ENCODE results near the gene PRG3.

The PRG3 gene

DNA sequence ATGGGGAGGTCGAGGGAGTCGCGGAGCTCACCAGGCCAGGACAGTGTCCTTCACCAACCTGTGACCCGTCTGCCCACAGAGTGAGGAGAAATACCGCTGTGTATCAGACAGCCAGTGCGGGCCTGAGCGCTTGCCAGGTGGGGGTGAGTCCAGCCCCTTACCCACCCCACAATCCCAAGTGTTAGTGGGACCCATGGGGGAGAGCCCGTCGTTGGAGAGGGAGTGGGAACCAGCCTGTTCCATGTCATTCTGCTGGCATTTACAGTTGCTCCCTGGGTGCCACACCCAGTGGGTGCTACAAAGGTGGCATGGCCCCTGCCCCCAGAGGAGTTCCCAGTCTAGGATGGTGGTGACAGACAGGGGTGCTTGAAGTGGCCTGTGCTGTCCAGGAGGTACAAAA lies 33.6 kb downstream of the PRG3 start:
- H3K79me2 ChIP-seq (ENCODE audit: insufficient read depth, low read length) = no peaks in the 10 kb centered on the region
- no peaks in the 10 kb centered on the region for H4K20me1 ChIP-seq (ENCODE audit: low read depth, low read length)
- no peaks in the 10 kb centered on the region for H3K9me2 ChIP-seq (replicated peaks; ENCODE audit: insufficient read depth, low read length)
- TF ChIP-seq, protein P1, sequence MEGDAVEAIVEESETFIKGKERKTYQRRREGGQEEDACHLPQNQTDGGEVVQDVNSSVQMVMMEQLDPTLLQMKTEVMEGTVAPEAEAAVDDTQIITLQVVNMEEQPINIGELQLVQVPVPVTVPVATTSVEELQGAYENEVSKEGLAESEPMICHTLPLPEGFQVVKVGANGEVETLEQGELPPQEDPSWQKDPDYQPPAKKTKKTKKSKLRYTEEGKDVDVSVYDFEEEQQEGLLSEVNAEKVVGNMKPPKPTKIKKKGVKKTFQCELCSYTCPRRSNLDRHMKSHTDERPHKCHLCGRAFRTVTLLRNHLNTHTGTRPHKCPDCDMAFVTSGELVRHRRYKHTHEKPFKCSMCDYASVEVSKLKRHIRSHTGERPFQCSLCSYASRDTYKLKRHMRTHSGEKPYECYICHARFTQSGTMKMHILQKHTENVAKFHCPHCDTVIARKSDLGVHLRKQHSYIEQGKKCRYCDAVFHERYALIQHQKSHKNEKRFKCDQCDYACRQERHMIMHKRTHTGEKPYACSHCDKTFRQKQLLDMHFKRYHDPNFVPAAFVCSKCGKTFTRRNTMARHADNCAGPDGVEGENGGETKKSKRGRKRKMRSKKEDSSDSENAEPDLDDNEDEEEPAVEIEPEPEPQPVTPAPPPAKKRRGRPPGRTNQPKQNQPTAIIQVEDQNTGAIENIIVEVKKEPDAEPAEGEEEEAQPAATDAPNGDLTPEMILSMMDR (IDR thresholded peaks at IDR 0.05; ENCODE audit: insufficient read depth, low read length, poor library complexity, severe bottlenecking) = no peak
- no peak for TF ChIP-seq EZH2phosphoT487 (conservative IDR thresholded peaks at IDR 0.05; ENCODE audit: low read length)
- H2AFZ ChIP-seq (ENCODE audit: low read depth, low read length, severe bottlenecking) = no peak overlapping the region
- no peaks in the 10 kb centered on the region for H3K36me3 ChIP-seq (ENCODE audit: low read length)
- no peak overlapping the region for H3K4me3 ChIP-seq (ENCODE audit: insufficient read depth, low read length, poor library complexity, severe bottlenecking)
- no peak overlapping the region for H3K9ac ChIP-seq (ENCODE audit: low read length)
- no peaks in the 10 kb centered on the region for H3F3A ChIP-seq (ENCODE audit: insufficient read depth)
- H3K27me3 ChIP-seq (ENCODE audit: low read length) = no peaks in the 10 kb centered on the region
- no peak overlapping the region for H3K27ac ChIP-seq (ENCODE audit: low read depth, low read length)
- H3K4me2 ChIP-seq (ENCODE audit: low read depth, low read length, poor library complexity, severe bottlenecking) = no peak overlapping the region
- no peaks in the 10 kb centered on the region; the same call in 1 of the 2 replicates for H3K9me3 ChIP-seq (ENCODE audit: insufficient read depth, low read length)

DNA sequence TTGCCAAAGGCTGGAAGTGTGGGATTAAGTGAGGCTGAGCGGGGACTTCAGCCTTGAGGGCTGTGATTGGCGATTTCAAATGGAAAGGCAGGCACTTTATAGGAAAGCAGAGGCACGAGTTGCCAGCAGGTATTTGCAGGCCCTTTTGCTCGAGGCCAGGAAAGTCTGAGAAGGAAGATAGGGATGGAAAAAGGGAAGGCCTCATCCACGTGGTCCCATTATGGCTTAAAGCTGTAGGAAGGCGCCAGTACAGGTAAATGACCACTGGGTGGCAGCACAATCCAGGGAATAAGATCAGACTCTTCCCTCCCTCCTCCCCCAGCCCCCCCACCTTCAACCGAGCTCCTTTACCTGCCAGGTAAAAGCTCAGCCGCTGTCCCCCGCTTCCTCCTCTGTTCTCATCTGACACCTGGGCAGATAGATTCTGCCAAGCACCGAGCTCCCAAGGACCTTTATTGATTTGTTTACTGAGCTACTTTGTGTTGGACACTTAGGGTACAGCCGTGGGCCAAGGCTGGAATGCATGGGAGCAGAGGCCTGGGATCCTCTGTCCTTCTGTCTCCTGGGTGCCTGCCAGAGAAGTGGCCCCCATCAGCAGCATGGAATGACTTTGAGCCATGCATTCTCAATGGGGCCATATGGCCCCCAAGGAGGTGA lies 35.3 kb downstream of the PRG3 start:
- H3K9me3 ChIP-seq (ENCODE audit: insufficient read depth, low read length) = no peaks in the 10 kb centered on the region
- H3F3A ChIP-seq (ENCODE audit: insufficient read depth) = no peaks in the 10 kb centered on the region
- H3K9me2 ChIP-seq (replicated peaks; ENCODE audit: insufficient read depth, low read length) = no peaks in the 10 kb centered on the region
- H3K27ac ChIP-seq (ENCODE audit: low read depth, low read length) = no peak overlapping the region
- H3K4me2 ChIP-seq (ENCODE audit: low read depth, low read length, poor library complexity, severe bottlenecking) = no peak overlapping the region
- TF ChIP-seq, protein P1 (IDR thresholded peaks at IDR 0.05; ENCODE audit: insufficient read depth, low read length, poor library complexity, severe bottlenecking) = peak; percentile 66
- TF ChIP-seq EZH2phosphoT487 (conservative IDR thresholded peaks at IDR 0.05; ENCODE audit: low read length) = no peak
- H3K36me3 ChIP-seq (ENCODE audit: low read length) = no peaks in the 10 kb centered on the region
- H4K20me1 ChIP-seq (ENCODE audit: low read depth, low read length) = no peaks in the 10 kb centered on the region
- H3K9ac ChIP-seq (ENCODE audit: low read length) = no peak overlapping the region
- no peak overlapping the region for H2AFZ ChIP-seq (ENCODE audit: low read depth, low read length, severe bottlenecking)
- no peak overlapping the region for H3K4me3 ChIP-seq (ENCODE audit: insufficient read depth, low read length, poor library complexity, severe bottlenecking)
- no peaks in the 10 kb centered on the region for H3K79me2 ChIP-seq (ENCODE audit: insufficient read depth, low read length)
- H3K27me3 ChIP-seq (ENCODE audit: low read length) = no peaks in the 10 kb centered on the region

- no peak overlapping the region for H3K27ac ChIP-seq (ENCODE audit: low read depth, low read length)
- H2AFZ ChIP-seq (ENCODE audit: low read depth, low read length, severe bottlenecking) = no peak overlapping the region
- no peaks in the 10 kb centered on the region for H3K9me3 ChIP-seq (ENCODE audit: insufficient read depth, low read length)
Measured at GRCh38 chr11:57344826-57345225, 36.1 kb downstream of the PRG3 start.

More at GRCh38 chr11:57344826-57345225, 36.1 kb downstream of the PRG3 start:
- TF ChIP-seq EZH2phosphoT487 (conservative IDR thresholded peaks at IDR 0.05; ENCODE audit: low read length) = no peak
- TF ChIP-seq, protein P1 (IDR thresholded peaks at IDR 0.05; ENCODE audit: insufficient read depth, low read length, poor library complexity, severe bottlenecking) = no peak
- Histone ChIP-seq H3K4me2 (ENCODE audit: low read depth, low read length, poor library complexity, severe bottlenecking) (no peak overlapping the region), H3K79me2 (ENCODE audit: insufficient read depth, low read length) (no peaks in the 10 kb centered on the region), H3K27me3 (ENCODE audit: low read length) (no peaks in the 10 kb centered on the region), H3F3A (ENCODE audit: insufficient read depth) (no peaks in the 10 kb centered on the region), H3K9ac (ENCODE audit: low read length) (no peak overlapping the region), H3K9me2 (replicated peaks; ENCODE audit: insufficient read depth, low read length) (no peaks in the 10 kb centered on the region), H3K4me3 (ENCODE audit: insufficient read depth, low read length, poor library complexity, severe bottlenecking) (no peak overlapping the region), H3K36me3 (ENCODE audit: low read length) (no peaks in the 10 kb centered on the region), H4K20me1 (ENCODE audit: low read depth, low read length) (no peaks in the 10 kb centered on the region)
